ENCODE measurements around the gene CNTD1.

CNTD1 gene

DNA sequence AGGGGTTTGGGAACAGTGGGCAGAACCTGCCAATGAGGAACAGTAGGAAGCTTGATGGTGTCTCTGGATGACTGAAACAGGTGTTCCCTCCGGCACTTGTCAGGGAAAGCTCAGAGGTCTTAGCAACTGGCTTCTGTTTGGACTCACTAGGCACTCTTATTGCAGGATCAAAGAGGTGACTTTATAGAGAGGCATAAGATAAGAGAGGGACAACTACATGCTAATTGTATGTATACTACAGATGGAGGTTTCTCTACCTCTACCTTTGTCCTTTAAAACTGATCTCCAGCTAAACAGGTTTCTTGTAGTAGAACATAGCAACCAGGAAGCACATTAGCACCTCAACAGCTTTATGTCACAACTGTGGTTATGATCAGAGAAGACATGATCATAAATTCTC, 7.6 kb downstream of the CNTD1 start:
- DNase-seq: no peak

- DNase-seq: no peak
Observed at GRCh38 chr17:42809250-42809649, 10.6 kb downstream of the CNTD1 start.

GRCh38 chr17:42814633-42815399, 16.2 kb downstream of the CNTD1 start:
- peak; percentile 18 for DNase-seq

DNA sequence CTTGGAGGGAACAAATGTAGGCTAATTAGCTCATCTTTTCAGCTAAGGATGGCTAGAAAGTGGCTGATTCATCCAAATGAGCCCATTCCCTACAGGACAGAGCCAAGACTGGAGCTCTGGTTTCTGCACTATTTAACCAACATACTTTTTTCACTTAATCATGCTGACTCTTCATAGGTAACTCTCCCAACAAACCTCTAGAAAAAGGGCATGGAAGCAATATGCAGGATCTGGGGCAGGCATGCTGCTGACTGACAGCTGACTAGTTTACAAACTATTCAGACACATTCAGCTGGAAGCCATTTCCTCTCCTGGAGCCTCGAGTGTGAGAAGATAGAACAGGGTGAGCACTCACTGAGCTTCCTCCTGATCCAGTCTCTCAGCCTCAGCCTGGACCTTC, 19.2 kb downstream of the CNTD1 start:
- DNase-seq: no peak

- DNase-seq: no peak
Observed at GRCh38 chr17:42818379-42818778, 19.7 kb downstream of the CNTD1 start.

DNA sequence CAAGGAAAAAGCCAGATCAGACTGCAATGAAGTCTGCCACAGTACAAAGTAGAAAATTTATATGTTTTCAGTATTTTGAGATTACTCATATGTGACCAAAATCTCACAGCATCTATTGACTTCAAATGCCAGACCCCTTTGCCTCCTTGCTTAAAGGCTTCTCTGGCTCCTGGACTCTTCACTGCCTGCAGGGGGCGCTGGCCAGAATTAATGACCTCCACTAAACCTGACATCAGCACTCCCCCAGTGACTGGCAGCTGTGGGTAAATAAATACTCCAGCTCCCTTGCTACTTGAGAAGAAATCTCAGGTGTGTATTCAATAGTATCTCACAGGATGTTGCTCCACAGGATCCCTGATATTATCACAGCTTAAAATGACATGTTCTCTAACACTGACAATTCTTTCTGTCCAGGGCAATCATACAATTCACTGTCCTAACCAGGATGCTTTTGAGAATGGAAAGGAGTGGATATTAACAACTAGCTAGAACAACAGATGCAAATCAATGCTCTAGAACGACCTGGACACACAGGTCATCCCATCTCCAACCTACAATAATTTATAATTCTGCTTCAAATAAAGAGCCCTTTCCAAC, 21.4 kb downstream of the CNTD1 start:
- peak; percentile 79 for DNase-seq

DNA sequence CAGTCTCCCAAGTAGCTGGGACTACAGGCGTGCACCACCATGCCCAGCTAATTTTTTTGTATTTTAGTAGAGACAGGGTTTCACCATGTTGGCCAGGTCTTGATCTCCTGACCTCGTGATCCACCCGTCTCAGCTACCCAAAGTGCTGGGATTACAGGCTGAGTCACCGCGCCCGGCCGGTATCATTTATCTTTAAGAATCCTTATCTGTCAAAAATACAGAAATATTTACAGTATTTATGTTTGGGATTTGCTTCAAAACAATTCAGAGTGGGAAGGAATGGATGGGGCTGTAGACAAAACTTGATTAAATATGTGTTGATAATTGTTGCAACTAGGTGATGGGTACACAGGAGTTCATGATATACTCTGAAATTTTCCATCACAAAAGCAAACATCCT, 22.5 kb downstream of the CNTD1 start:
- no peak for DNase-seq

- no peak for DNase-seq
Observed at GRCh38 chr17:42827472-42827871, 28.8 kb downstream of the CNTD1 start.

- DNase-seq: no peak
Observed at GRCh38 chr17:42830971-42831370, 32.3 kb downstream of the CNTD1 start.

DNA sequence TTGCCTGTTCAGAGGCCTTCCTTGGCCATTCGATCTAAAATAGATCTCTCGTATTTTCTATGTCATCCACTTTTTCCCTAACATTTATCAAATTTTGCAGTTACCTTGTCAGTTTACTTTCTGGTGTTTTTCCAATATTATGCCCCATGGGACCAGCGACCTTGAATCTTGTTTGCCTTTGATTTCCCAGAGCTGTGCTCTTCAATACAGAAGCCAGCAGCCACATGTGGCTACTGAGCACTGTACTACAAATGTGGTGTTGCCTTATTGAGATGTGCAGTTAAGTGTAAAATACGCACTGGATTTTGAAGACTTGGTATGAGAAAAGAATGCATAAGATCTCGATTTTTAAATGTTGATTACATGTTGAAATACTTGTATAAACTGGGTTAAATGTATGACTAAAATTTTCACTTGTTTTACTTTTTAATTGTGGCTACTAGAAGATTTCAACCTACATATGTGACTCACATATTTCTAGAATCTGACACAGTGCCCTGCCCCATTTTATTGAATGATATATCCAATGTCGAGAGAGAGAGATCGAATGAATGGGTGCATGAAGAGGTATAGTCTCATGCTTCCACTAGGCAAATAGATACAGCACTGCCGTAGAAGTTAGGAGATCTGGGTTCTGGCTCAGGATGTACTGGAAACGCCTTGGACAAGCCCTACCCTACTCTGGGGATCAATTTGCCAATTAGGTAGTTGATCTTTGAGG, 33.7 kb downstream of the CNTD1 start:
- DNase-seq: no peak

DNA sequence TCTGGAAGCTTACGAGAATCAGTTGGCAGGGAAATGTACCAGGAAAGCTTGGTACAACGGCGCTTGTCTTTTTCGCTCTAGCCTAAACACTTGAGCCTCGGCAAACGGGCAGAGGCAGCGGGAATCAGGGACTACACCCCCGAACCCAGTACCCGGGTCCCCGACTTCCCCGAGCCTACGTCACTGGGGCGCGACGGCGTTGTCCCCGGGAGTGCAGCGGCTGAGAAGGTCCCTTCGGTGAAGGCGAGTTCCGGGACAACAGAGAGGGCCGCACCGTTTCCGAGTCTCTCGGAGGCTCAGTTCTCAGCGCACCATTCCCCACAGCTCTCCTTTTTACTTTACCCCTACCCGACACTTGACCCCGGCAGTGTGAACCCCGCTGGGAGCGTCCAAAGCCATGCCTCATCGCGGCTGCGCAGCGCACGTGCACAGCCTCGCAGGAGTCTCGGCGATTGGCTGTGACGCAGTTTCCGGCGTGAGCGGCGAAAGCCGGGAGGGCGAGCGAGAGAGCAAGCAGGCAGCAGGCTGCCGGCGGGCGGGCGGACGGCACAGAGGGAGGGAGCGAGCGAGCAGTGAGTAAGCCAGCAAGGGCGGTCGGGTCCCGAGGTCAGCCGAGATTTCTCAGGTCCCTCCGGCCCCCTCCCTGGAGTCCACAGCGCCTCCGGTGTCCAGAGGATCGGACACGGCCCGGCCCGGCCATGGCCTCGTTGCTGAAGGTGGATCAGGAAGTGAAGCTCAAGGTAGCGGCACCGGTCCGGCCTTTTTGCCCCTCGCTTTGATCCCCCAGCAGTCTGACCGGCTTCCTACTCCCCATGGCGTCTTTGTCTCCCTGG, 34.5 kb downstream of the CNTD1 start, which contains the start of gene PSME3:
TSS of gene PSME3 (plus strand) at position 464 of the 833 bp plus-strand sequence. CDS start at position 699, 235 bp downstream.
- DNase-seq: peak; percentile 80

- peak; percentile 13 for DNase-seq
Observed at GRCh38 chr17:42833767-42834422, 35.2 kb downstream of the CNTD1 start.

DNA sequence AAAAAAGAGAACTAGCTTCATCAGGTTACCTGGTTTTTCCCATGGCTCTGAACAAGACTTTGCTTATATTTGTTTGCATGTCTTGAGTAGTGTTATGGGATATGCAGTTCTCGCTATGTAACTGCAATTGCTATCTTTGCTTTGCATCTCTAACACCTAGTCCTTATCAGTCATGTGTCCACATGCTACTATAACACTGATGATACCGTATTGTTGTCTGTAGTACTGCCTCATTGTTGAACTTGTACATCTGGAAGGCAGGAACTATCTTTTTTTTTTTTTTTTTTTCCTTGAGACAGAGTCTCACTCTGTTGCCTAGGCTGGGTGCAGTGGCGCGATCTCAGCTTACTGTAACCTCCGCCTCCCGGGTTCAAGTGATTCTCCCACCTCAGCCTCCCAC, 37.1 kb downstream of the CNTD1 start:
- DNase-seq: no peak

DNA sequence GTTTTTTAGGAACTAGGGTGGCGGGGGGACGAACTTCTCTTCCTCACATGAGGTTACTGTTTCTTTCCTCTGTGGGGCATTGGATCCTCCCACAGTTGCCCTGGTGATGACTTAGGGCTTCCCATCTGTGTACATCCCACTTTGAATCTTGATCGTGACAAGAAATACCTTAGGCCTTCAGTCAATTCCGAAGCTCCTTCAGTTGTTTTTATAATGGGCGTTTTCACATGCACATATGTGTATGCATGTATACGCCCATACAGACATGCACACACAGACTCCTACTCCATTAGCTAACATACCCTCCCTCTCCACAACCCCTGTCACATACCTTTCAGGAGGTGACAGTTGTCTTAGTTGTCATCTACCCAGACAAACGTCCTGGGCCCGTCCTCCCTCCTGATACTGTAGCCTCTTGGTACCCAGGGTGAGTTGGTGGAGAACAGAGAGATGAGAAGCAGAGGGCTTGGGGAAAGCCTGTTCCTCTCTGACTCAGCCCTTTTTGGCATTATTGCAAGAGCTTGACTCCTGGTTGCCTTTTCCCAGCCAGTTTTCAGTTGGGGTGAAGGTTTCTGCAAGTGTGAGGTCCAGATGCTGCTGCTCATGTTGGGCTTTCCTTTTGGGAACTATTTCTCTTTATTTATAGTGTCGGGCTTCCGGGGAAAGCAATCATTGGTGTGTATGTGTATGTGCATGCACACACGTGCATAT, 43.5 kb downstream of the CNTD1 start:
- no peak for DNase-seq

DNA sequence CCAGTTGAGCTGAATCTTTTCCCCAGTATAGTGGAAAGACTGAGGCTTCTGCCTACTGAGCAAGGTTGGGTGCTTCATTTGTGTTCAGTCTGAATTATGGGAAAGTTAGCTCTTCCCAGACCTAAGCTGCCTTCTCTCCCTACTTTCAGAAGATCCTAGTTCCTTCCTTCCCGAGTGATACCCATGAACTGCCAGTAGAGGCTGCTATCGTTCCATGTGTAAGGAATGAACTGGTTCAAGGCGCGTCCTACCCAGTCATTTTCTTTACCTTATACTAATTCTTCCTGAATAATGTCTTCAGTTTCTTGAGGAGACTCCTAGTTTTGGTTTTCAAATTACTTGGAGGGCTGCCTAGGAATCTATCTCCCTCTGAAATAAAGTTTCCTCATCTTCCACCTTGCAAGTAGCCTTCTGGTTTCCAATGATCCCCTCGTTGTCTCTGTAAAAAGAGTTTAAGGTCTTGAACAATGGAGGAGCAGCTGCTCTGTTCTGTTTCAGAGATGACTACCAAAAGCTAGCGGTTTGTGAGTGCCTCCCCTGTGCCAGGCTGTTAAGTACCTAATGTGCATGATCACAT, 44.8 kb downstream of the CNTD1 start:
- DNase-seq: peak; percentile 4

DNA sequence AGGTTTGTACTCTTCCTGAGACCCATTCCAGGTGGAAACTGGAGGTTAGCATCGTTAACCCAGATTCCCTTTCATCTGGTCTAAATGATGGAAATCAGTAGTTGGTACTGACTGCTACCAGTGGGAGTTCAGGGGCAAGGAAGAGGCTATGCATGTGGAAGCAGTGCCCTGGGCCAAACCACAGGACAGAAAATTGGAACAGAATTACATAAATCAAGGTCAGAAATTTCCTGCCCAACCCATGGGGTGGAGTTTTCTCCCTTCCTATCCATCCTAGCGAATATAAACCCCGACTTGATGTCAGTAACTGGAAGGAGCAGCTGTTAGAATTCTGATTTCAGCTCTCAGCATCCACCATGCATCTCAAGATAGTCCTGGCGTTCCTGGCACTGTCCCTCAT, 45.6 kb downstream of the CNTD1 start, which contains the start of gene AOC2:
TSS of gene AOC2 (plus strand) at position 310 of the 400 bp plus-strand sequence. CDS start at position 357, 47 bp downstream.
- no peak for DNase-seq

- DNase-seq: no peak
Observed at GRCh38 chr17:42844761-42845555, 46.3 kb downstream of the CNTD1 start.

DNA sequence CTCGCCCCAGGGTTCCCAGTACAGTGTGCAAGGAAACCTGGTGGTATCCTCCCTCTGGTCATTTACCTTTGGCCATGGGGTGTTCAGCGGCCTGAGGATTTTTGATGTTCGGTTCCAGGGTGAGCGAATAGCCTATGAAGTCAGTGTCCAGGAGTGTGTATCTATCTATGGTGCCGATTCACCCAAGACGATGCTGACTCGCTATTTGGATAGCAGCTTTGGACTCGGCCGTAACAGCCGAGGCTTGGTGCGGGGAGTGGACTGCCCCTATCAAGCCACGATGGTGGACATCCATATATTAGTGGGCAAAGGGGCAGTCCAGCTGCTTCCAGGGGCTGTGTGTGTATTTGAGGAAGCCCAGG, 46.9 kb downstream of the CNTD1 start:
- DNase-seq: no peak

DNA sequence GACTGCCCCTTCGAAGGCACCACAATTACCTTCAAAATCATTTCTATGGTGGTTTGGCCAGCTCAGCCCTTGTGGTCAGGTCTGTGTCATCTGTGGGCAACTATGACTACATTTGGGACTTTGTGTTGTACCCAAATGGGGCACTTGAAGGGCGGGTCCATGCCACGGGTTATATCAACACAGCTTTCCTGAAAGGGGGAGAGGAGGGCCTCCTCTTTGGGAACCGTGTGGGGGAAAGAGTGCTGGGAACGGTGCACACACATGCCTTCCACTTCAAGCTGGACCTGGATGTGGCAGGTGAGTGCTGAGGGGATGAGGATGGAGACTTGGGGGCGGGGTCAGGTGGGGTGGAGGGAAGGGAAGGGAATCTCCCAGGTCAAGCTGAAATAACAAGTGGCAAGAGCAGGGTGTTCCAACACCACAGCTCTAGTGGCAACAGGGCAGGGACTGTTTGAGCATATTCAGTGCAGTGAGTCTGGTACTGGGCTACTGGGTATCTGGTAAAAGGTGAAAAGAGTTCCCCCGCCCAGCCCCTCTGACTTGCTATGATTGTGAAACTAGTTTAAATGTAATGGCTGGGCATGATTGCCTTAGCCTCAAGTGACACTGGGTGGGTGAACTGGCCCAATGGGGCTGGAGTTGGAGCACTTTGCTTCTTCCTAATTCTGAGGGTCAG, 47.4 kb downstream of the CNTD1 start:
- DNase-seq: no peak
